Breast epithelium (tissue), 3 donors: ENCODE measurements around the gene KHDRBS1. TPM values are rescaled to one million over a fixed set of nuclear protein-coding genes. Genes with fewer than 3 reads are reported as not detected.

Source experiments
- total RNA-seq, 3 donors: library from RNA; depleted of rRNA; stranded (reverse); fragments of >200 nt; gene quantifications; one replicate each; pipeline ENCODE4 v1.1.0, GENCODE V29; 2016

The KHDRBS1 gene
- total RNA-seq, 3 donors from 2014 or later, result 58.2 to 78.7 (median 66.9) TPM

Other genes with a start within 250 kb of the KHDRBS1 start
- gene ADGRB2, start 249.5 kb upstream of the KHDRBS1 start, total RNA-seq, result 1 to 10 TPM; 1.3 to 4.9 (median 2.9) TPM
- 10 to 100 TPM in 1 of 3 donors, 1 to 10 TPM in 1, under 1 TPM in 1; 0.15 to 11.1 (median 1.1) TPM for gene SPOCD1, start 197.8 kb upstream of the KHDRBS1 start, total RNA-seq
- 100 to 1,000 TPM; 225 to 271 (median 252) TPM for gene PTP4A2, start 75.5 kb upstream of the KHDRBS1 start, total RNA-seq
- 1 to 10 TPM; 4.2 to 6.2 (median 4.8) TPM for gene TMEM39B, start 59.1 kb downstream of the KHDRBS1 start, total RNA-seq
- 10 to 100 TPM; 35.5 to 53.1 (median 40.6) TPM for gene KPNA6, start 94.2 kb downstream of the KHDRBS1 start, total RNA-seq
- gene TXLNA, start 165.8 kb downstream of the KHDRBS1 start, total RNA-seq, result 10 to 100 TPM; 38.7 to 51.8 (median 45.8) TPM
- gene CCDC28B, start 186.7 kb downstream of the KHDRBS1 start, total RNA-seq, result 1 to 10 TPM; 1.4 to 5.2 (median 4.1) TPM
- 1 to 10 TPM; 1.8 to 3.5 (median 2.3) TPM for gene IQCC, start 191.8 kb downstream of the KHDRBS1 start, total RNA-seq
- gene DCDC2B, start 195.2 kb downstream of the KHDRBS1 start, total RNA-seq, result under 1 TPM in 1 of 3 donors, not detected in 2; 0.33 TPM
- gene TMEM234, start 208.5 kb downstream of the KHDRBS1 start, total RNA-seq, result 10 to 100 TPM in 2 of 3 donors, 1 to 10 TPM in 1; 5.8 to 20.6 (median 13.4) TPM
- 100 to 1,000 TPM; 177 to 222 (median 190) TPM for gene EIF3I, start 208.5 kb downstream of the KHDRBS1 start, total RNA-seq
- gene FAM167B, start 233.4 kb downstream of the KHDRBS1 start, total RNA-seq, result 1 to 10 TPM in 2 of 3 donors, under 1 TPM in 1; 0.64 to 6.9 (median 1.2) TPM
- gene LCK, start 237.4 kb downstream of the KHDRBS1 start, total RNA-seq, result 1 to 10 TPM; 2.4 to 4.1 (median 2.9) TPM